Body of pancreas (tissue), 4 donors: Measurements from ENCODE around the gene LSP1. TPM values are rescaled to one million over a fixed set of nuclear protein-coding genes. Genes with fewer than 3 reads are reported as not detected.

Experiments
- ATAC-seq: fragments of 150-250 bp; one replicate; pipeline ENCODE4 v1.9.1; 2016
- DNase-seq, 4 donors: peaks; one replicate each; pipeline ENCODE4 v3.0.0-alpha.2; 2019
- H3K27ac ChIP-seq, 4 donors: fragments of 200-600 bp; sonication (generic); 1 replicate in 3 of 4; 2 replicates in 1 of 4; pipeline versions ENCODE4 v1.5.1 to v1.6.1; 2016 to 2019; ENCODE audit warnings: mild to moderate bottlenecking in 1 of 4, mixed read lengths in 1 of 4, moderate library complexity in 1 of 4
- H3K27me3 ChIP-seq, 2 donors: fragments of 200-600 bp; sonication (generic); one replicate each; pipeline ENCODE4 v1.6.0; 2016; ENCODE audit warnings: mild to moderate bottlenecking in 1 of 2
- H3K36me3 ChIP-seq, 2 donors: fragments of 200-600 bp; sonication (generic); replicated peaks in 1 of 2; 2 replicates each; pipeline ENCODE4 v1.5.1; 2016; ENCODE audit warnings: low read depth in 2 of 2; ENCODE audit not compliant: insufficient read depth in 1 of 2
- H3K4me1 ChIP-seq: fragments of 200-600 bp; sonication (generic); one replicate; pipeline ENCODE4 v1.6.0; 2016
- H3K4me3 ChIP-seq, 2 donors: fragments of 200-600 bp; sonication (generic); 1 replicate in 1 of 2; 2 replicates in 1 of 2; pipeline ENCODE4 v1.5.1; 2016 to 2019
- H3K9me3 ChIP-seq, 3 donors: fragments of 200-600 bp; sonication (generic); 1 replicate in 2 of 3; 2 replicates in 1 of 3; pipeline ENCODE4 v1.5.1; 2016
- CTCF ChIP-seq, 7 experiments: fragments of 450-650 bp in 4 of 7; fragments of 200-600 bp in 3 of 7; sonication (generic) in 3 of 7; IDR thresholded peaks; one replicate each; pipeline ENCODE4 v1.5.1; 2016 to 2019; ENCODE audit warnings: antibody characterized with exemption in 7 of 7
- POLR2A ChIP-seq, 3 donors: fragments of 450-650 bp; IDR thresholded peaks; one replicate each; pipeline ENCODE4 v1.6.1; 2016; ENCODE audit warnings: antibody characterized with exemption in 3 of 3, mild to moderate bottlenecking in 2 of 3
- WGBS, 2 donors: methylation state at CpG; one replicate each; pipeline ENCODE4 v1.1.5; 2017; 5-methylcytosine and 5-hydroxymethylcytosine counted together
- intact Hi-C: fragments of 100-400 bp; cut with DNase I; formaldehyde crosslinking; loops from one replicate; pipeline ENCODE4 v1.15.1; 2023
- total RNA-seq, 2 donors: library from RNA; depleted of rRNA; stranded (reverse); fragments of >200 nt; gene quantifications; one replicate each; pipeline ENCODE4 v1.1.0, GENCODE V29; 2016

Gene LSP1
- total RNA-seq, 2 donors from 2014 or later = 9.9 to 11.5 TPM

- intact Hi-C loops = loop anchor here (5.0 kb wide), 1 partner anchor 41 kb away; no protein-coding TSS in a partner anchor
- H3K27me3 ChIP-seq = no peaks in the 10 kb centered on the region
- no peaks in the 10 kb centered on the region for H3K4me1 ChIP-seq
- no peaks in the 10 kb centered on the region for H3K9me3 ChIP-seq
- TF ChIP-seq POLR2A (IDR thresholded peaks at IDR 0.05) (no peak), CTCF (IDR thresholded peaks at IDR 0.05) (no peak)
- DNase-seq (no peak), ATAC-seq (no peak)
- no peak overlapping the region for H3K4me3 ChIP-seq
- H3K36me3 ChIP-seq = no peaks in the 10 kb centered on the region
- 86 to 90% methylated on average over 4 to 19 of the region's 20 CpGs for WGBS, 2 donors
- no peak overlapping the region for H3K27ac ChIP-seq
These were observed 75.1 kb downstream of the LSP1 start for GRCh38 chr11:1927848-1928469.

- DNase-seq (no peak), ATAC-seq (no peak)
- intact Hi-C loops = loop anchor here (5.0 kb wide), 1 partner anchor 41 kb away; no protein-coding TSS in a partner anchor
- Histone ChIP-seq H3K4me3 (no peak overlapping the region), H3K36me3 (no peaks in the 10 kb centered on the region), H3K27ac (no peak overlapping the region), H3K9me3 (no peaks in the 10 kb centered on the region), H3K4me1 (no peaks in the 10 kb centered on the region), H3K27me3 (no peaks in the 10 kb centered on the region)
- 73 to 77% methylated on average over 3 to 7 of the region's 13 CpGs for WGBS, 2 donors
- no peak for TF ChIP-seq POLR2A (IDR thresholded peaks at IDR 0.05)
- no peak for TF ChIP-seq CTCF (IDR thresholded peaks at IDR 0.05)
These were observed 75.6 kb downstream of the LSP1 start for GRCh38 chr11:1928470-1928890.

- Histone ChIP-seq H3K36me3 (no peaks in the 10 kb centered on the region), H3K4me1 (no peaks in the 10 kb centered on the region), H3K27ac (no peak overlapping the region), H3K9me3 (no peaks in the 10 kb centered on the region), H3K27me3 (no peaks in the 10 kb centered on the region), H3K4me3 (no peak overlapping the region)
- 87 to 88% methylated on average over 14 to 32 of the region's 35 CpGs for WGBS, 2 donors
- DNase-seq = no peak
- no peak for TF ChIP-seq POLR2A (IDR thresholded peaks at IDR 0.05)
- no peak for TF ChIP-seq CTCF (IDR thresholded peaks at IDR 0.05)
- no peak for ATAC-seq
- intact Hi-C loops = loop anchor here (5.0 kb wide), 1 partner anchor 42 kb away; no protein-coding TSS in a partner anchor
These were observed 76.1 kb downstream of the LSP1 start for GRCh38 chr11:1928891-1929541.

GRCh38 chr11:1929621-1930461 is 77.0 kb downstream of the LSP1 start:
- intact Hi-C loops = loop anchor here (5.0 kb wide), 1 partner anchor 43 kb away; no protein-coding TSS in a partner anchor
- Histone ChIP-seq H3K27ac (no peak overlapping the region), H3K27me3 (no peaks in the 10 kb centered on the region), H3K4me3 (no peak overlapping the region), H3K4me1 (no peaks in the 10 kb centered on the region), H3K9me3 (no peaks in the 10 kb centered on the region), H3K36me3 (no peaks in the 10 kb centered on the region)
- TF ChIP-seq CTCF (IDR thresholded peaks at IDR 0.05) (no peak), POLR2A (IDR thresholded peaks at IDR 0.05) (no peak)
- WGBS, 2 donors = 84 to 86% methylated on average over 23 to 24 of the region's 25 CpGs
- ATAC-seq (no peak), DNase-seq (peak in 1 of 4 donors; percentile 5)
